Progenitor cell of endocrine pancreas (in vitro differentiated cells): ENCODE results near the gene EIF3K. TPM values are rescaled to one million over a fixed set of nuclear protein-coding genes. Genes with fewer than 3 reads are reported as not detected.

ENCODE experiments used
- DNase-seq: peaks from one replicate; pipeline ENCODE4 v3.0.0; 2021; ENCODE audit warnings: low spot score; ENCODE audit not compliant: unreplicated experiment
- H3K27ac Mint-ChIP-seq: 2 replicates; pipeline ENCODE4 v1.8.0; 2021; ENCODE audit warnings: mild to moderate bottlenecking, moderate library complexity, mixed read lengths
- H3K27me3 Mint-ChIP-seq: 2 replicates; pipeline ENCODE4 v1.8.0; 2021; ENCODE audit warnings: mixed read lengths
- H3K36me3 Mint-ChIP-seq: 2 replicates; pipeline ENCODE4 v1.8.0; 2022; ENCODE audit warnings: mixed read lengths; ENCODE audit not compliant: insufficient read depth
- H3K4me1 Mint-ChIP-seq: 2 replicates; pipeline ENCODE4 v1.8.0; 2021; ENCODE audit warnings: low read depth, mixed read lengths
- H3K4me3 Mint-ChIP-seq: 2 replicates; pipeline ENCODE4 v1.8.0; 2021; ENCODE audit warnings: low read depth, mild to moderate bottlenecking, moderate library complexity, mixed read lengths
- H3K9me3 Mint-ChIP-seq: 2 replicates; pipeline ENCODE4 v1.8.0; 2021; ENCODE audit warnings: low read depth, mixed read lengths
- CTCF ChIP-seq: fragments of 200-600 bp; sonication (generic); IDR thresholded peaks from one replicate; pipeline ENCODE4 v1.5.0; 2021; ENCODE audit warnings: antibody characterized with exemption, mild to moderate bottlenecking; ENCODE audit not compliant: unreplicated experiment
- total RNA-seq: library from RNA; stranded (reverse); gene quantifications from 2 replicates; pipeline ENCODE4 v1.2.1, GENCODE V29; 2021

The EIF3K gene
- total RNA-seq, 1 donor from 2014 or later, result 193 TPM

GRCh38 chr19:38632476-38633213 lies 13.7 kb downstream of the EIF3K start:
- no peaks in the 10 kb centered on the region for H3K27me3 Mint-ChIP-seq
- peaks cover 26% of the 10 kb centered on the region for H3K4me1 Mint-ChIP-seq
- TF ChIP-seq CTCF, result no peak
- no peak for DNase-seq
- no peak overlapping the region for H3K4me3 Mint-ChIP-seq
- peaks cover 20% of the 10 kb centered on the region for H3K36me3 Mint-ChIP-seq
- no peaks in the 10 kb centered on the region for H3K9me3 Mint-ChIP-seq
- peak overlapping the region; percentile 45 for H3K27ac Mint-ChIP-seq

GRCh38 chr19:38634757-38635482 lies 15.9 kb downstream of the EIF3K start:
- Mint-ChIP-seq H3K4me3 (no peak overlapping the region), H3K27ac (peak overlapping the region; percentile 88), H3K36me3 (peaks cover 15% of the 10 kb centered on the region), H3K27me3 (no peaks in the 10 kb centered on the region), H3K9me3 (no peaks in the 10 kb centered on the region), H3K4me1 (peaks cover 26% of the 10 kb centered on the region)
- TF ChIP-seq CTCF, result peak; percentile 93
- DNase-seq, result peak; percentile 79

- Mint-ChIP-seq H3K36me3 (peaks cover 15% of the 10 kb centered on the region), H3K9me3 (no peaks in the 10 kb centered on the region), H3K27me3 (no peaks in the 10 kb centered on the region), H3K4me1 (peaks cover 26% of the 10 kb centered on the region), H3K27ac (peak overlapping the region; percentile 70), H3K4me3 (no peak overlapping the region)
- no peak for DNase-seq
- TF ChIP-seq CTCF, result no peak
Measured at GRCh38 chr19:38635483-38636399, 16.8 kb downstream of the EIF3K start.

GRCh38 chr19:38638461-38638860 lies 19.5 kb downstream of the EIF3K start:
- Mint-ChIP-seq H3K4me3 (no peak overlapping the region), H3K4me1 (peaks cover 15% of the 10 kb centered on the region), H3K36me3 (peaks cover 5% of the 10 kb centered on the region), H3K27ac (no peak overlapping the region), H3K9me3 (no peaks in the 10 kb centered on the region), H3K27me3 (no peaks in the 10 kb centered on the region)
- TF ChIP-seq CTCF, result no peak
- no peak for DNase-seq

- DNase-seq, result no peak
- H3K36me3 Mint-ChIP-seq, result peaks cover 3% of the 10 kb centered on the region
- no peaks in the 10 kb centered on the region for H3K27me3 Mint-ChIP-seq
- peaks cover 13% of the 10 kb centered on the region for H3K4me1 Mint-ChIP-seq
- no peak for TF ChIP-seq CTCF
- no peak overlapping the region for H3K27ac Mint-ChIP-seq
- H3K4me3 Mint-ChIP-seq, result no peak overlapping the region
- no peaks in the 10 kb centered on the region for H3K9me3 Mint-ChIP-seq
Measured at GRCh38 chr19:38639679-38640078, 20.7 kb downstream of the EIF3K start.
